Endothelial cell of umbilical vein (primary cell): ENCODE measurements around the gene CD226. TPM values are rescaled to one million over a fixed set of nuclear protein-coding genes. Genes with fewer than 3 reads are reported as not detected.

Experiments
- BruUV-seq: library from RNA; stranded (reverse); fragments of 400-500 nt; replicated peaks from 2 replicates; lab custom pipeline; 2021; lab: Mats Ljungman, UMichigan
- CTCF ChIA-PET: fragments of 300-600, 350-600 bp; sonication (Branson Sonifier 250); formaldehyde crosslinking; loops from one replicate; lab custom pipeline; 2021; ENCODE audit warnings: antibody characterized with exemption, inconsistent platforms; lab: Charles Lee
- POLR2A ChIA-PET: fragments of 300-600, 350-600 bp; sonication (Branson Sonifier 250); formaldehyde crosslinking; loops from one replicate; lab custom pipeline; 2021; ENCODE audit warnings: antibody characterized with exemption, inconsistent platforms; lab: Charles Lee
- DNase-seq: peaks from one replicate; pipeline ENCODE4 v3.0.0-alpha.2; 2011; ENCODE audit warnings: low read depth, low spot score
- FAIRE-seq: peaks from 2 replicates; lab custom pipeline; 2011; peaks lifted over from hg19 to GRCh38; lab: Jason Lieb, UNC
- H2AFZ ChIP-seq: 2 replicates; pipeline ENCODE4 v1.6.0; 2012; ENCODE audit warnings: low read depth, low read length, control low read depth, inconsistent platforms
- H3K27ac ChIP-seq: 2 replicates; pipeline ENCODE4 v1.5.1; 2011; ENCODE audit warnings: low read depth, mild to moderate bottlenecking, control low read depth, low read length, moderate library complexity; ENCODE audit not compliant: insufficient read depth
- H3K27me3 ChIP-seq, 2 experiments: 2 replicates each; pipeline versions ENCODE4 v1.6.0 to v1.6.1; 2011; ENCODE audit warnings: low read length in 2 of 2, mixed read lengths in 1 of 2; ENCODE audit not compliant: control insufficient read depth in 2 of 2, insufficient read depth in 2 of 2
- H3K36me3 ChIP-seq, 2 experiments: 2 replicates in 1 of 2; 3 replicates in 1 of 2; pipeline ENCODE4 v1.5.1; 2011; ENCODE audit warnings: low read length in 2 of 2, mild to moderate bottlenecking in 1 of 2, moderate library complexity in 1 of 2; ENCODE audit not compliant: control insufficient read depth in 2 of 2, insufficient read depth in 2 of 2; ENCODE audit errors: extremely low read depth in 1 of 2
- H3K4me1 ChIP-seq: 3 replicates; pipeline ENCODE4 v1.5.1; 2011; ENCODE audit warnings: mild to moderate bottlenecking, low read length; ENCODE audit not compliant: control insufficient read depth, insufficient read depth; ENCODE audit errors: extremely low read depth
- H3K4me2 ChIP-seq: 2 replicates; pipeline ENCODE4 v1.6.1; 2011; ENCODE audit warnings: low read length, control low read depth, mixed read lengths; ENCODE audit not compliant: insufficient read depth
- H3K4me3 ChIP-seq, 3 experiments: fragments of 200-600 bp in 1 of 3; sonication (generic), shearing (Covaris generic) in 1 of 3; replicated peaks in 1 of 3; 2 replicates each; pipeline ENCODE4 v1.5.1; 2011 to 2016; ENCODE audit warnings: control low read depth in 3 of 3, low read length in 3 of 3, mild to moderate bottlenecking in 2 of 3, inconsistent platforms in 1 of 3, low read depth in 1 of 3, moderate library complexity in 1 of 3; ENCODE audit not compliant: insufficient read depth in 1 of 3
- H3K79me2 ChIP-seq: 2 replicates; pipeline ENCODE4 v1.6.0; 2012; ENCODE audit warnings: low read length, inconsistent platforms; ENCODE audit not compliant: control insufficient read depth, insufficient read depth
- H3K9ac ChIP-seq: replicated peaks from 2 replicates; pipeline ENCODE3; 2011; ENCODE audit warnings: low read length, control low read depth; ENCODE audit not compliant: insufficient read depth; ENCODE audit errors: extremely low read depth
- H3K9me1 ChIP-seq: replicated peaks from 3 replicates; pipeline ENCODE4 v1.6.0; 2011; ENCODE audit warnings: mild to moderate bottlenecking, low read length; ENCODE audit not compliant: control insufficient read depth, insufficient read depth; ENCODE audit errors: extremely low read depth
- H3K9me3 ChIP-seq: replicated peaks from 2 replicates; pipeline ENCODE4 v1.5.1; 2012; ENCODE audit warnings: low read length, inconsistent platforms; ENCODE audit not compliant: control insufficient read depth, insufficient read depth
- H4K20me1 ChIP-seq: replicated peaks from 2 replicates; pipeline ENCODE3; 2011; ENCODE audit warnings: mild to moderate bottlenecking, low read length; ENCODE audit not compliant: control insufficient read depth, insufficient read depth; ENCODE audit errors: extremely low read depth
- CTCF ChIP-seq, 2 donors: IDR thresholded peaks; 1 replicate in 1 of 2; 2 replicates in 1 of 2; pipeline ENCODE4 v1.5.1; 2011; ENCODE audit warnings: low read length in 2 of 2, mild to moderate bottlenecking in 2 of 2, moderate library complexity in 2 of 2, control low read depth in 1 of 2, inconsistent platforms in 1 of 2, low read depth in 1 of 2; ENCODE audit not compliant: insufficient read depth in 1 of 2; ENCODE audit errors: extremely low read depth in 1 of 2
- EZH2 ChIP-seq: IDR thresholded peaks from 2 replicates; pipeline ENCODE4 v1.6.1; 2012; ENCODE audit warnings: borderline replicate concordance, low read depth, mild to moderate bottlenecking, moderate library complexity, low read length, inconsistent platforms; ENCODE audit not compliant: severe bottlenecking
- FOS ChIP-seq: IDR thresholded peaks from 2 replicates; pipeline ENCODE4 v1.6.1; 2011; ENCODE audit warnings: mild to moderate bottlenecking, low read length, moderate library complexity, borderline replicate concordance; ENCODE audit not compliant: insufficient read depth
- GATA2 ChIP-seq: IDR thresholded peaks from 2 replicates; pipeline ENCODE4 v1.7.0; 2011; ENCODE audit warnings: low read depth, mild to moderate bottlenecking, moderate library complexity, mixed read lengths, low read length; ENCODE audit not compliant: insufficient read length, insufficient read depth
- JUN ChIP-seq: IDR thresholded peaks from 2 replicates; pipeline ENCODE4 v1.6.1; 2011; ENCODE audit warnings: borderline replicate concordance, low read depth; ENCODE audit not compliant: insufficient read length, insufficient read depth
- MAX ChIP-seq: IDR thresholded peaks from 2 replicates; pipeline ENCODE4 v1.6.1; 2011; ENCODE audit not compliant: insufficient read depth, insufficient read length
- MYC ChIP-seq: IDR thresholded peaks from one replicate; pipeline ENCODE4 v1.6.1; 2011; ENCODE audit warnings: mild to moderate bottlenecking, low read depth, low read length
- POLR2A ChIP-seq: IDR thresholded peaks from 2 replicates; pipeline ENCODE4 v1.6.1; 2012; ENCODE audit warnings: low read depth, mild to moderate bottlenecking, control low read depth, low read length
- POLR2AphosphoS5 ChIP-seq: IDR thresholded peaks from 2 replicates; pipeline ENCODE4 v1.6.1; 2012; ENCODE audit warnings: low read depth, mild to moderate bottlenecking, control low read depth, low read length, moderate library complexity; ENCODE audit not compliant: insufficient read depth
- dilution Hi-C: fragments of 300-500 bp; cut with MboI; formaldehyde crosslinking; loops from one replicate; pipeline ENCODE4 v1.15.0; 2019; ENCODE audit warnings: low sequenced_read_pairs; ENCODE audit not compliant: extremely low pct_ligation_motif_present
- intact Hi-C: fragments of 100-400 bp; cut with micrococcal nuclease; formaldehyde crosslinking; loops from one replicate; pipeline ENCODE4 v1.10.0; 2022
- polyA plus RNA-seq, 4 experiments: library from polyadenylated mRNA; depleted of rRNA in 3 of 4; stranded (reverse) in 3 of 4; unstranded in 1 of 4; fragments of >200 nt; gene quantifications; 2 replicates each; pipeline versions ENCODE4 v1.2.1 to v1.2.3, GENCODE V29; 2011 to 2012; ENCODE audit warnings: missing spikeins in 1 of 4
- total RNA-seq: library from RNA; stranded (reverse); gene quantifications from 2 replicates; pipeline ENCODE4 v1.2.3, GENCODE V29; 2021

CD226 gene
- total and polyA plus RNA-seq, 2 donors (not counting 3 experiments of a cell fraction or from before 2014, with no cell fraction given), result 0.20 TPM; not detected in 1

- H2AFZ ChIP-seq, result no peak overlapping the region
- H3K9ac ChIP-seq, result no peak overlapping the region
- dilution Hi-C loops (no loop called here), intact Hi-C loops (no loop called here)
- no peak overlapping the region for H3K27ac ChIP-seq
- no TSS peak for BruUV-seq
- no peak overlapping the region for H3K4me3 ChIP-seq
- no peaks in the 10 kb centered on the region for H3K9me1 ChIP-seq
- H3K36me3 ChIP-seq, result no peaks in the 10 kb centered on the region
- FAIRE-seq (no peak), DNase-seq (no peak)
- H3K79me2 ChIP-seq, result no peaks in the 10 kb centered on the region
- TF ChIP-seq MYC, result no peak
- no peak for TF ChIP-seq POLR2A
- no peak for TF ChIP-seq FOS
- no peak for TF ChIP-seq EZH2
- TF ChIP-seq JUN, result no peak
- no peak for TF ChIP-seq MAX
- no peak for TF ChIP-seq GATA2
- CTCF ChIA-PET, result interaction anchor here (0.9 kb wide), 1 partner anchor 11 kb away, joined by 3 read pairs; no protein-coding TSS in a partner anchor
- no peaks in the 10 kb centered on the region for H4K20me1 ChIP-seq
- no peaks in the 10 kb centered on the region for H3K9me3 ChIP-seq
- POLR2A ChIA-PET, result no interaction called here
- no peak overlapping the region for H3K4me2 ChIP-seq
- no peaks in the 10 kb centered on the region for H3K4me1 ChIP-seq
- no peaks in the 10 kb centered on the region for H3K27me3 ChIP-seq
Measured at GRCh38 chr18:69830189-69830588, 117.5 kb downstream of the CD226 start.

GRCh38 chr18:69820538-69820937, 127.1 kb downstream of the CD226 start:
- BruUV-seq, result no TSS peak
- Histone ChIP-seq H3K4me3 (no peak overlapping the region), H3K36me3 (no peaks in the 10 kb centered on the region), H3K9ac (no peak overlapping the region), H3K9me1 (no peaks in the 10 kb centered on the region), H3K27ac (no peak overlapping the region), H3K27me3 (no peaks in the 10 kb centered on the region), H3K79me2 (no peaks in the 10 kb centered on the region), H3K9me3 (no peaks in the 10 kb centered on the region), H4K20me1 (no peaks in the 10 kb centered on the region), H2AFZ (no peak overlapping the region), H3K4me2 (no peak overlapping the region), H3K4me1 (no peaks in the 10 kb centered on the region)
- TF ChIP-seq POLR2AphosphoS5 (no peak), FOS (no peak), GATA2 (no peak), CTCF (IDR thresholded peaks at IDR 0.05; ENCODE audit: extremely low read depth in 1 of 2, insufficient read depth in 1 of 2, low read depth in 1 of 2, low read length in 2 of 2) (no peak), MAX (no peak), EZH2 (no peak), MYC (no peak), JUN (no peak), POLR2A (no peak)
- FAIRE-seq (no peak), DNase-seq (no peak)
- CTCF ChIA-PET, result no interaction called here
- intact Hi-C loops (no loop called here), dilution Hi-C loops (no loop called here)
- POLR2A ChIA-PET, result no interaction called here
